Right renal cortex interstitium (tissue), 3 donors: Measurements from ENCODE around the gene GRID2. TPM values are rescaled to one million over a fixed set of nuclear protein-coding genes. Genes with fewer than 3 reads are reported as not detected.
"Not testable (repeated sequence)": the region's sequence is repeated elsewhere in the genome, so short reads cannot be mapped to it uniquely, and the experiment has no call there.

Experiments used
- DNase-seq, 3 donors: peaks; one replicate each; pipeline ENCODE4 v3.0.0-alpha.2; 2013; ENCODE audit warnings: low read depth in 3 of 3, low spot score in 2 of 3
- polyA plus RNA-seq, 3 donors: library from polyadenylated mRNA; unstranded; fragments of 120-200 nt; gene quantifications; one replicate each; pipeline ENCODE4 v1.2.1, GENCODE V29; 2013; ENCODE audit not compliant: insufficient read length in 3 of 3

GRID2 gene
- polyA plus RNA-seq, result 1 to 10 TPM; 4.9 to 7.5 (median 7.2) TPM

DNA sequence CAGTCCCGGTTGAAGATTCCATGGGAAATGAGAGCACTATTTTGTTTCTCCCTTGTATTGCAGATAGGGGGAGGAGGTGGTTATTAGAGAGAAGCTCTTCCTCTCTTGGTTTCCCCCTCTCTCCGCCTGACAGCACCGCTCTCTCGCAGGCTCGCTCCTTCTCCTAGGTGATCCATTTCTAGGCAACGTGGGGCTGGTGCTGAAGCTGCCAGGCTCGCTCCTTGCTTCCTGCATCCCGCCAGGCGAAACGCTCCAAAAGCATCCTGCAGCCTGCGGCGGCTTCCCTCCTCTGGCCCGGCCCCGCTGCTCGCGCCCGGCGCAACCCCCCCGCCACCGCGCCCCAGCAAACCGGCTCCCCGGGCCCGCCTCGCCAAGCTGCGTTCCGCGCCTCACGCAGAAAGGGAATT lies at the start of gene GRID2:
TSS of gene GRID2 (plus strand) at position 346 of the 407 bp plus-strand sequence.
- peak in 2 of 3 donors; percentile 9 to 20 for DNase-seq

DNA sequence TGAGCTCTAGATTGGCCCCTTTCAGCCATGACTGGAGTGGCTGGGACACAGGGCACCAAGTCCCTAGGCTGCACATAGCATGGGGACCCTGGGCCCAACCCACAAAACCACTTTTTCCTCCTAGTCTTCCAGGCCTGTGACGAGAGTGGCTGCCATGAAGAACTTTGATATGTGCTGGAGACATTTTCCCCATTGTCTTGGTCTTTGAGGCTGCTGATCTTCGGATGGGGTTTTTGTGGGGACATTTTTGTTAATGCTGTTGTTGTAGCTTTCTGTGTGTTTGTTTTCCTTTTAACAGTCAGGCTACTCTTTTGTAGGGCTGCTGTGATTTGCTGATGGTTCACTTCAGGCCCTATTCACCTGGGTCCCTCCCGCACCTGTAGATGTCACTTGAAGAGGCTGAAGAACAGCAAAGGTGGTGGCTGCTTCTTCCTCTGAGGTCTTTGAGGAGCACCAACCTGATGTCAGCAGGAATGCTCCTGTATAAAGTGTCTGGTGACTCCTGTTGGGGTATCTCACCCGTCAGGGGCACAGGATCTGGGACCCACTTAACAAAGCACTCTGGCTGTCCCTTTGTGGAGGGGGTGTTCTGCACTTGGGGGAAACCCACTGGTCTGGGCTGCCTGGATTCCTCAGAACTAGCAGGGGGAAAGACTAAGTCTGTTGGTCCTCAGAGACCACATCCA lies 49.6 kb upstream of the GRID2 start:
- DNase-seq, result no peak

GRCh38 chr4:92254767-92255442 lies 48.9 kb upstream of the GRID2 start:
- no peak for DNase-seq

DNA sequence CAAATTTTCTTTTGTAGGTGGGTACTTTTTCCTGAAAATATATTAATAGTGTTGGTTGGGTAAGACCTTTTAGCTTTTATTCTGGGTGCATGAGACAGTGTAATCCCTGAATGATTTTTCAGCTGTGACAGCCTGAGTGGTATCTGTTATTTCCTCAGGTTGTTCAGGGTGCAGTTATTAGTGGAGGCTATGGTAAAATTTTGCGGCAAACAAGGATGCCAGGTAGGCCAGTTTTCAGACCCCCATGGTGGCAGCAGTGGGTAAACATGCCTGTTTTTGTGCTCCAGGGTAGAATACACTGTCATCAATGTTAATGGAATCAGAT lies 47.9 kb upstream of the GRID2 start:
- DNase-seq, result no peak

GRCh38 chr4:92257931-92258857 lies 45.6 kb upstream of the GRID2 start:
- DNase-seq, result no peak

- no peak for DNase-seq
Measured at GRCh38 chr4:92261256-92261655, 42.5 kb upstream of the GRID2 start.

GRCh38 chr4:92262371-92262770 lies 41.4 kb upstream of the GRID2 start:
- no peak for DNase-seq

- no peak for DNase-seq
Measured at GRCh38 chr4:92263010-92263409, 40.8 kb upstream of the GRID2 start.

DNA sequence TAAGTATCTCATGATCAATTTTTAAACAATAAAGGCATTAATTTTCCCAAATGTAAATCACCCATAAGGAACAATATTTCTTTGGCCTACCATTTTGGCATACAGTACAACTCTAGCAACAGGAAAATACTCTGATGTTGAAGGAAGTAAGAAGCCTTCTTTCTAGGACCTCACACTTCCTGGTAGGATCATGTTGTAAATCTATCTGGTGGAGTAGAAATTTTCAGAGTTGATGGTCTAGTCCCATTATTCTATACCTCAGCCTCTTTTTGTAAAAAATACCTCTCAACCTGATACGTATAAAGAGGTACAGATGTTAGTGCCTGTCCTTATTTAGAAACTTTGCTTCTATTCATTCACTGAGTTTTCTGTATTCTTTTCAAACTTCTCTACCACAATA lies 40.2 kb upstream of the GRID2 start:
- no peak for DNase-seq

DNA sequence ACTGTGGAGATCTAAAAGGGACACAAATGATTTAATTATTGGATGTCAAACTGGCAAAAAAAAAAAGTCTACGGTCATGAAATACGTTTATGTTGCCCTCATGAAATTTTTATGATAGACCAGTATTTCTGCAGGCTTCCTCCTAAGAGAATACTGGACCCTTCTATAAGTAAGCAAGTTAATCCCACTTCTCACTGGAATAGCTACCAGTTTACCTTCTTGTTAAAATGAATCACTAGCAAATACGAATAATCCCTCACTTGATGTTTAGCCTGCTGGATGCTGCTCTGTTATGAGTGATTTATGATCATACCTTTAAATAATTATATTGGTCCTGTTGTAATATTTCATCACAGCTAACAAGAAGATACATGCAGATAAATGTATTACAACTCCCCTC lies 39.6 kb upstream of the GRID2 start:
- DNase-seq, result no peak

DNA sequence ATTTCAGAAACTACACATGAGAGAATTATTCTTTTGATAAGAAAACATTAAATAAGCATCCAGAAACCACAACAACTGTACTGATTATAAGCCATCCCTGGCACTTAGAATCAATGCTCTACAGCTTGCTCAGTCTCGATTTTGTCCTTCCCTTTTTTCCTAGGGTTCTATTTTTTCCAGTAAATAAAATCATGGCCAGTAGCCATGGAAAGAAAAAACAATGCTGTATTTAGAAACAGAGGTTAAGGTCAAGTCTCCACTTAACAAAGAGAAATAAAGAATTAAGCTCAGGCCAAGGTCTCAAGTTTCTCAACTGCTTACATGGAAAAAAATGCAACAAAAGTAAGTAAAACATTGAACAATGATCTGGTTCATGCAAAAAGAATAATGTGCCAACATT lies 38.7 kb upstream of the GRID2 start:
- peak in 1 of 3 donors; percentile 16 for DNase-seq

DNA sequence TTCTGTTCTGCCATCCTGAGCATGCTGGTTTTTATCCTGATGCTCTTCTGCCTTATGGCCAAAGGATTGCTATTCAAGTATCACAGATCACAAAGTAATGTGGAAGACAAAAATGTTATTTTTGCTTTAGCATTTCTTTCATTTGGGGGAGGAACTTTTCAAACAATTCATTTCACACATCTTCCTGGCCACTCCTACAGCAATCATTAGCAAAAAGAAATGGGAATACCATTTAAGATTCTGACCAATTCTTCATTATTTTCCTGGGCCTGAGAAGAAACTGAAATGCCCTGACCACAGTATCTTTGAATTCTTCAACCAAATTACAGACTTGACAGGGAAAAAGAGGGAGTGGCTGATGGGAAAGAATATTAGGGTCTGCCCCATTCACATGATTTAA lies 38.0 kb upstream of the GRID2 start:
- no peak for DNase-seq

GRCh38 chr4:92266521-92266920 lies 37.2 kb upstream of the GRID2 start:
- no peak for DNase-seq

DNA sequence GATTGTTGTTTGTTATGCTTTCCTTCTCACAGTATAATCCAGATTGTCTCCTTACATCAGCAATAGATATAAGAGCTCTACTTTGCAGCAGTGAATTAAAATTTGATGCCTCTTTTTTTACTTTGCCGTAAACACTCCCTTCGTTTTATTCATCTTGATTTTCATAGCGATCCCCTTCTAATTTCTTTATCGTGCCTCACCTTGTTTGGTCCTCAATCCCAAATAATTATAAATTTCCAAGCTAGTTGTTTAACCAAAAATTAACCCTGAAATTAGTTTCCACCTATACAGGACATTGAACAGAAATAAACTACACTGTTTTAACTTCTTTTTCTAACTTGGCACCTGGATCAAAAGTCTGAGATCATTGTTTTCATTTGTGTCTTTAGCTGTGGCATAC lies 35.1 kb upstream of the GRID2 start:
- no peak for DNase-seq

DNA sequence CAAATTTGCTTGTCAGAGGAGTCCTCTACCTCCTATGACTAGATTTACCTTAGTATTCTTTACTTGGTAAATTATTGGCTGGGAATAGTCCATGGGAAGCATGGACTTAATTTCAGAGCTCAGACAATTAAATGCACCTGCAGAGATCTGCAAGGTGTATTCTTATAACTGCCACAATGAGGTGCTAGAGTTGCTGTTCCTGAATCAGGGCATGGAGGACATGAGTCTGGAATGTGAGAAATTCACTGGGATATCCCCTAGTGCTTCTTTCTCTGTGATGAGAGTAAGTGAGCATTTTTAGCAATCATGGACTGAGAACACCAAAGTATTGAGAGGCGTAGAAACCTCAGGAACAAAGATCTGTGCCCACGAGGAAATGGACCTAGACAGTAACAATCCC lies 32.9 kb upstream of the GRID2 start:
- no peak for DNase-seq

- not testable (repeated sequence) for DNase-seq
Measured at GRCh38 chr4:92271551-92271950, 32.2 kb upstream of the GRID2 start.

DNA sequence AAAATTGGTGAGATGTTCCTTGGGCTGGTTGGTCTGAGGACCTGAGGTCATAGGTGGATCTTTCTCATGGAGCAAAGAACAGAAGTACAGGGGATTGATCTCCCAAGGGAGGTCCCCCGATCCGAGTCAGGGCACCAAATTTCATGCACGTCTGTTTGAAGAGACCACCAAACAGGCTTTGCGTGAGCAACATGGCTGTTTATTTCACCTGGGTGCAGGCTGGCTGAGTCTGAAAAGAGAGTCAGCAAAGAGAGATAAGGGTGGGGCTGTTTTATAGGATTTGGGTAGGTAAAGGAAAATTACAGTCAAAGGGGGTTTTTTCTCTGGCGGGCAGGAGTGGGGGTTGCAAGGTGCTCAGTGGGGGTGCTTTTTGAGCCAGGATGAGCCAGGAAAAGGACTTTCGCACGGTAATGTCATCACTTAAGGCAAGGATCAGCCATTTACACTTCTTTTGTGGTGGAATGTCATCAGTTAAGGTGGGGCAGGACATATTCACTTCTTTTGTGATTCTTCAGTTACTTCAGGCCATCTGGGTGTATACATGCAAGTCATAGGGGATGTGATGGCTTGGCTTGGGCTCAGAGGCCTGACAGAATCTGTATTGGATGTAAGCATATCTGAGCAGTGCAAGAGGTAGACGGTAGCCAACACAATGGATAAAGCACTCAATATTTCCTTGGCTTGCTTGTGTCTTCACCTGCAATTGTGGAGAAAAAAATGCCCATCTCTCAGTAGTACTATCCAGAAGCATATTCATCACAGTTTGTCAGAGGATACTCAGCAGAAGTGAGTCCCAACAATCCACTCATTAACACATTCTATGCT lies 26.5 kb upstream of the GRID2 start:
- DNase-seq, result not testable (repeated sequence)

DNA sequence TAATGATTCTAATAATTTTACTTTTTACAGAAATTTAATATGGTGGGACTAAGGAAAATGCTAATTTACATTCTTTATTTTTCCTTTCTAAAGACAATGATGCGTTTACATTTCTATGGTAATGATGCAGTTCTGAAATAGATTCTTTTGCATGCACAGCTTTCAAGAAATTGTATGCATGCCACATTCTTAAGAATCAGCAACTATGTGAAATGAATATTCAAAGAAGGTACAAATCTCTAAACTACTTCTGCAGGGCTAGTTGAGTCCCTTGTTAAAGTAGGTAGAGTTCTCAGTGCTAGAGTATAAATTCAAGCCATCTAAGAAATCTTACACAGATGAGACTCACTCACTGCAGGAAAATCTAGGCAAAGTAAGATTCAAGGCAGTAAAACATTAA lies 24.5 kb upstream of the GRID2 start:
- DNase-seq, result no peak

DNA sequence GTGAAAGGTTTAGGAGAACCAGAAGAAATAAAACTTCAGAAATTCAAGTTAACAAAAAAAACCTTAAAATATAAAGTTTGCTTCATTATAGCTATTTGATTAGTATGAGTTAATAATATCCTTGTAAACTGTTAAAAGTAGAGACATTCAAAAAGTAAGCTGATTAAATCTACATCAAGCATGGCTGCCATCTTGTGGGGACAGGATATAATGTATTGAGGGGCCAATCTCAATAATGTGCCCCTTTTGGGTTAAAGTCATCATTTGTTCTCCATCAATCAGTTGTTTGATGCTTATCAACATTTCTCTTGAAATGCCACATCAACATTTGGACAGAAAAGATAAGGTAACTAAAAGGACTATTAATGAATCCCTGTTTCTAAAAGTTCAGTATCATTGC lies 4.6 kb upstream of the GRID2 start:
- no peak for DNase-seq

- no peak for DNase-seq
Measured at GRCh38 chr4:92304121-92304520, 355 bp downstream of the GRID2 start.

GRCh38 chr4:92304606-92305005 lies 840 bp downstream of the GRID2 start:
- DNase-seq, result peak; percentile 15 to 39 (median 16)
